OCI-LY7 (cell line): ENCODE results near the gene TBC1D10A. TPM values are rescaled to one million over a fixed set of nuclear protein-coding genes. Genes with fewer than 3 reads are reported as not detected.

ENCODE experiments used
- BruUV-seq: library from RNA; stranded (reverse); fragments of 400-500 nt; replicated peaks from 2 replicates; lab custom pipeline; 2021; lab: Mats Ljungman, UMichigan
- CTCF ChIA-PET: fragments of 300-600 bp; sonication (Branson Sonifier 250); formaldehyde crosslinking; loops from one replicate; lab custom pipeline; 2022; ENCODE audit warnings: antibody characterized with exemption; ENCODE audit not compliant: unreplicated experiment; lab: Charles Lee
- POLR2A ChIA-PET: fragments of 300-600 bp; sonication (Branson Sonifier 250); formaldehyde crosslinking; loops from one replicate; lab custom pipeline; 2022; ENCODE audit warnings: antibody characterized with exemption; lab: Charles Lee
- DNase-seq: peaks from one replicate; pipeline ENCODE4 v3.0.0-alpha.2; 2015; ENCODE audit warnings: low spot score
- H2AFZ ChIP-seq: fragments of 200-600 bp; sonication (generic), shearing (Covaris generic); 2 replicates; pipeline ENCODE4 v1.6.1; 2014; ENCODE audit warnings: mild to moderate bottlenecking, antibody characterized with exemption, low read length, moderate library complexity
- H3K27ac ChIP-seq: fragments of 200-600 bp; sonication (generic); 2 replicates; pipeline ENCODE4 v1.5.1; 2014; ENCODE audit warnings: mixed run types, low read depth, mild to moderate bottlenecking, moderate library complexity, low read length, inconsistent platforms; ENCODE audit not compliant: poor library complexity, severe bottlenecking
- H3K36me3 ChIP-seq: fragments of 200-600 bp; sonication (generic); 2 replicates; pipeline ENCODE4 v1.6.1; 2014; ENCODE audit warnings: mild to moderate bottlenecking, antibody characterized with exemption, low read length, moderate library complexity, mixed read lengths; ENCODE audit not compliant: insufficient read depth
- H3K4me1 ChIP-seq: fragments of 200-600 bp; sonication (generic); 2 replicates; pipeline ENCODE4 v1.5.1; 2014; ENCODE audit warnings: mild to moderate bottlenecking, low read length; ENCODE audit not compliant: insufficient read depth, poor library complexity, severe bottlenecking
- H3K4me2 ChIP-seq: fragments of 200-600 bp; sonication (generic); 2 replicates; pipeline ENCODE4 v1.6.1; 2014; ENCODE audit warnings: mild to moderate bottlenecking, low read length
- H3K4me3 ChIP-seq: fragments of 200-600 bp; sonication (generic); 2 replicates; pipeline ENCODE4 v1.5.1; 2014; ENCODE audit warnings: mild to moderate bottlenecking, low read depth, low read length; ENCODE audit not compliant: poor library complexity, severe bottlenecking
- H3K79me2 ChIP-seq: fragments of 200-600 bp; sonication (generic); 2 replicates; pipeline ENCODE4 v1.6.1; 2016; ENCODE audit warnings: low read depth, mild to moderate bottlenecking, low read length, moderate library complexity, mixed read lengths; ENCODE audit not compliant: insufficient read depth
- H3K9me2 ChIP-seq: fragments of 200-600 bp; sonication (generic); 2 replicates; pipeline ENCODE4 v1.6.1; 2016; ENCODE audit warnings: mild to moderate bottlenecking, low read length, mixed read lengths; ENCODE audit not compliant: insufficient read depth
- H3K9me3 ChIP-seq: fragments of 200-600 bp; sonication (generic); 2 replicates; pipeline ENCODE4 v1.6.1; 2014; ENCODE audit warnings: mild to moderate bottlenecking, mixed run types, low read length, mixed read lengths
- H4K20me1 ChIP-seq: fragments of 200-600 bp; sonication (generic); 2 replicates; pipeline ENCODE4 v1.6.1; 2014; ENCODE audit warnings: mild to moderate bottlenecking, antibody characterized with exemption, low read length, moderate library complexity, mixed read lengths; ENCODE audit not compliant: insufficient read depth
- EZH2phosphoT487 ChIP-seq: fragments of 200-600 bp; sonication (generic); IDR thresholded peaks from 2 replicates; pipeline ENCODE4 v1.6.1; 2018; ENCODE audit warnings: low read depth, borderline replicate concordance, mild to moderate bottlenecking, mixed run types, antibody characterized with exemption, low read length, moderate library complexity, mixed read lengths
- intact Hi-C: fragments of 100-400 bp; cut with micrococcal nuclease; formaldehyde crosslinking; loops from one replicate; pipeline ENCODE4 v1.10.0; 2022; ENCODE audit not compliant: unreplicated experiment
- total RNA-seq, 2 experiments: library from RNA; depleted of rRNA in 1 of 2; stranded (reverse); fragments of >200 nt in 1 of 2; shearing (Covaris generic) in 1 of 2; gene quantifications; 2 replicates each; pipeline ENCODE4 v1.2.3, GENCODE V29; 2014 to 2022
- TF ChIP-seq, protein P1 (sequence below): fragments of 200-600 bp; sonication (generic); conservative IDR thresholded peaks from 2 replicates; pipeline ENCODE4 v1.5.1; 2014; ENCODE audit warnings: mild to moderate bottlenecking, antibody characterized with exemption, low read length, moderate library complexity, mixed read lengths

TBC1D10A gene
- total RNA-seq, 2 experiments from 2014 or later = 15.1 to 16.2 TPM

DNA sequence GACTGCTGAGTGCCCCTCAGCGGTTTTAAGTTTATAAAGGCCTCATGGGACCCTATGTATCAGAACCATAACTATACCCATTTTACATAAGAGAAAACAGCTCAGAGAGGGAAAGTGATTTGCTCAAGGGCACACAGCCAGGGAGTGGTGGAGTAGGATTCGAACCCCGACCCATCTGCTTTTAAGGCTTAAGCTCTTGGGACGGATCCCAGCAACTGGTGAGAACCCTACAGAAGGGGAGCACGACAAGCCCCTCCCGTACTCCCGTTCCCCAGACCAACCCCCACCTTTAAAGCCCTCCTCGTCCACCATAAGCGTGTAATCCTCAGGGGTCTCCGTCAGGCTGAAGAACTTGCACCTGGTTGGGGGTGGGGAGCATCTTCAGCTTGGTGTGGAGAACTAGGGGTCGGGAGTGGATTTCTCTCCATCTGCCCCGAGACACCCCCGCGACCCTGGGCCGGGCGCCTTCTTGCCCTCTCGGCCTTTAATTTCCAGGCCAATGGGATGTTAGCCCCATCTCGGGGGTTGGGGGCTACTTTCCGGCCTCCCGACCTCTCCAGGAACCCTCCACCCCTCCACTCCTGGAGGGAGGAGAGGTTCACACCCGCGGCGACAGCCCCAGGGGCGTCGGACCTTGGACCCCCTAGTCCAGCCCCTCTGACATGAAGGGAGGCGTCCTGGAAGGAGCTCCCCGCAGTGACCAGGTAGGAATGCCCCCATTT is 38.2 kb downstream of the TBC1D10A start:
- H3K36me3 ChIP-seq = peaks cover 9% of the 10 kb centered on the region; the same call in 1 of the 2 replicates
- no peak for DNase-seq
- H4K20me1 ChIP-seq = no peaks in the 10 kb centered on the region
- peak overlapping the region; percentile 66; the same call in 1 of the 2 replicates for H2AFZ ChIP-seq
- no peaks in the 10 kb centered on the region for H3K9me2 ChIP-seq
- peak overlapping the region; percentile 71 for H3K4me3 ChIP-seq
- no peak overlapping the region for H3K27ac ChIP-seq
- peaks cover 31% of the 10 kb centered on the region for H3K4me1 ChIP-seq
- no peaks in the 10 kb centered on the region for H3K79me2 ChIP-seq
- BruUV-seq = no TSS peak
- peak overlapping the region; percentile 82 for H3K4me2 ChIP-seq
- ChIA-PET POLR2A (interaction anchor here (0.5 to 3.3 kb wide), 7 partner anchors 11 to 1795 kb away, joined by 3 to 14 read pairs (median 3); partner anchors contain the start of gene TBC1D10A), CTCF (interaction anchor here (0.8 to 2.2 kb wide), 15 partner anchors 12 to 138 kb away, joined by 3 to 11 read pairs (median 5); partner anchors contain the start of genes RNF215 and TBC1D10A)
- H3K9me3 ChIP-seq = no peaks in the 10 kb centered on the region
- no peak for TF ChIP-seq EZH2phosphoT487
- TF ChIP-seq, protein P1, sequence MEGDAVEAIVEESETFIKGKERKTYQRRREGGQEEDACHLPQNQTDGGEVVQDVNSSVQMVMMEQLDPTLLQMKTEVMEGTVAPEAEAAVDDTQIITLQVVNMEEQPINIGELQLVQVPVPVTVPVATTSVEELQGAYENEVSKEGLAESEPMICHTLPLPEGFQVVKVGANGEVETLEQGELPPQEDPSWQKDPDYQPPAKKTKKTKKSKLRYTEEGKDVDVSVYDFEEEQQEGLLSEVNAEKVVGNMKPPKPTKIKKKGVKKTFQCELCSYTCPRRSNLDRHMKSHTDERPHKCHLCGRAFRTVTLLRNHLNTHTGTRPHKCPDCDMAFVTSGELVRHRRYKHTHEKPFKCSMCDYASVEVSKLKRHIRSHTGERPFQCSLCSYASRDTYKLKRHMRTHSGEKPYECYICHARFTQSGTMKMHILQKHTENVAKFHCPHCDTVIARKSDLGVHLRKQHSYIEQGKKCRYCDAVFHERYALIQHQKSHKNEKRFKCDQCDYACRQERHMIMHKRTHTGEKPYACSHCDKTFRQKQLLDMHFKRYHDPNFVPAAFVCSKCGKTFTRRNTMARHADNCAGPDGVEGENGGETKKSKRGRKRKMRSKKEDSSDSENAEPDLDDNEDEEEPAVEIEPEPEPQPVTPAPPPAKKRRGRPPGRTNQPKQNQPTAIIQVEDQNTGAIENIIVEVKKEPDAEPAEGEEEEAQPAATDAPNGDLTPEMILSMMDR = no peak
- intact Hi-C loops = loop anchor here (1.0 to 10.0 kb wide), 3 partner anchors 17 to 196 kb away; no protein-coding TSS in a partner anchor

DNA sequence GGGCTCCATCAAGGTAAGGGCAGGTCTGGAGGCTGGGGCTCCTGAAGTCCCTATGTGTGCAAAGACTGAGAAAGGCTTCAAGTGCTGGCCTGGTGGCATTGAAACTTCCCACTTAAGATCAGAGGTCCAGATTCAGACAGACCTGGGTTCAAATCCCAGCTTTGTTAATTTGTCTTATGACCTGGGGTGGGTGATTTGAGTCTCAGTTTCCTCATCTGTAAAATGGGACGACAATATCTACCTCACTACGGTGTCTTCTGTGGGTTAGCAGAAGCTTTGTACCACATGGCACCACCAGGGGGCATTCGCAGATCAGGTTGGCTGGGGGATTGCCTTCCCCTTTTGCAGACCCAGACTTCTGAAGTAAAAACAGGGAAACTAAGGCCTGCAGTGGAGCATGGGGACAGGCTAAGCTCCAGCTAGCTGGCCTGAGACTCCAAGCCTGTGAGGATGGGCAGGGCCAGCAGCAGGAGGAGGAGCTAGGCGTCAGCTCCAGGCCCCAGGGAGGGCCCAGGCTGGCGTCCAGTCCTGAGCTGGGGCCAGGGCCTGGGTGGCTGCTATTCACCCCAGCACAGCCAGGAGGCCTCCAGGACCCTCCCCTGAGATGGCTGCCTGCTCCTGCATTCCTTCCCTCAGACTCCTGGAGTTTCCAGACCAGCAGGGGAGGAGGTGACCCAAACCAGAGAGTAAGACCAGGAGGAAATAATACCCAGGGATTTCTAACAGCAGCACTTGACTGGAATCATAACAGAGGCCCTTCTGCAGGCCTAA is 38.9 kb downstream of the TBC1D10A start:
- BruUV-seq = no TSS peak
- peaks cover 31% of the 10 kb centered on the region for H3K4me1 ChIP-seq

More for the DNA sequence above, 38.9 kb downstream of the TBC1D10A start:
- Histone ChIP-seq H3K4me3 (no peak overlapping the region), H3K36me3 (0 out of 2 replicates have a peak, but pooled peaks cover 5% of the 10 kb centered on the region), H3K9me3 (no peaks in the 10 kb centered on the region), H3K79me2 (no peaks in the 10 kb centered on the region), H3K27ac (no peak overlapping the region), H4K20me1 (no peaks in the 10 kb centered on the region), H3K4me2 (peak overlapping the region; percentile 82; the same call in 1 of the 2 replicates), H3K9me2 (no peaks in the 10 kb centered on the region), H2AFZ (no peak overlapping the region)
- intact Hi-C loops = loop anchor here (1.0 to 10.0 kb wide), 8 partner anchors 17 to 197 kb away; partner anchors contain the start of genes RNF215 and SF3A1
- no peak for TF ChIP-seq EZH2phosphoT487
- TF ChIP-seq, protein P1 = peak; percentile 97
- POLR2A ChIA-PET = interaction anchor here (0.5 to 3.3 kb wide), 6 partner anchors 10 to 148 kb away, joined by 3 to 14 read pairs (median 3); partner anchors contain the start of gene TBC1D10A
- CTCF ChIA-PET = interaction anchor here (0.8 to 2.2 kb wide), 15 partner anchors 13 to 139 kb away, joined by 3 to 11 read pairs (median 5); partner anchors contain the start of genes RNF215 and TBC1D10A
- DNase-seq = peak; percentile 87
